Naive B cell (primary cell): Measurements from ENCODE around the gene BHMT2. TPM values are rescaled to one million over a fixed set of nuclear protein-coding genes. Genes with fewer than 3 reads are reported as not detected.

Experiments used
- ATAC-seq, 2 donors: fragments of 150-1000 bp; cut with Tn5 transposase; 2 replicates each; pipeline ENCODE4 v1.10.0; 2021; ENCODE audit warnings: low read depth in 2 of 2, mild to moderate bottlenecking in 2 of 2, moderate library complexity in 2 of 2
- DNase-seq: peaks from one replicate; pipeline ENCODE4 v3.0.0; 2022
- H3K27ac Mint-ChIP-seq, 6 donors: one replicate each; pipeline ENCODE4 v1.8.0; 2020 to 2022; ENCODE audit warnings: mild to moderate bottlenecking in 6 of 6, mixed read lengths in 6 of 6, moderate library complexity in 5 of 6, inconsistent platforms in 2 of 6
- H3K27me3 Mint-ChIP-seq, 3 donors: one replicate each; pipeline ENCODE4 v1.8.0; 2021 to 2022; ENCODE audit warnings: mixed read lengths in 3 of 3, mild to moderate bottlenecking in 1 of 3
- H3K36me3 Mint-ChIP-seq, 2 donors: one replicate each; pipeline ENCODE4 v1.8.0; 2020 to 2022; ENCODE audit warnings: mixed read lengths in 2 of 2, inconsistent platforms in 1 of 2, mild to moderate bottlenecking in 1 of 2
- H3K4me1 Mint-ChIP-seq, 3 donors: one replicate each; pipeline ENCODE4 v1.8.0; 2020 to 2022; ENCODE audit warnings: mixed read lengths in 3 of 3, inconsistent platforms in 1 of 3, mild to moderate bottlenecking in 1 of 3, moderate library complexity in 1 of 3
- H3K4me3 Mint-ChIP-seq, 8 donors: one replicate each; pipeline ENCODE4 v1.8.0; 2020 to 2022; ENCODE audit warnings: mild to moderate bottlenecking in 8 of 8, mixed read lengths in 8 of 8, moderate library complexity in 8 of 8, inconsistent platforms in 2 of 8
- H3K9me3 Mint-ChIP-seq, 7 donors: one replicate each; pipeline ENCODE4 v1.8.0; 2020 to 2022; ENCODE audit warnings: mixed read lengths in 7 of 7, mild to moderate bottlenecking in 5 of 7, inconsistent platforms in 2 of 7, moderate library complexity in 1 of 7
- polyA plus RNA-seq, 6 donors: library from polyadenylated mRNA; unstranded; fragments of 300-500 nt; fragmentation: Illumina TruSeq; gene quantifications; one replicate each; pipeline ENCODE4 v1.2.3, GENCODE V29; 2021; ENCODE audit warnings: low read depth in 6 of 6

BHMT2 gene
- polyA plus RNA-seq, 6 donors from 2014 or later = not detected

DNA sequence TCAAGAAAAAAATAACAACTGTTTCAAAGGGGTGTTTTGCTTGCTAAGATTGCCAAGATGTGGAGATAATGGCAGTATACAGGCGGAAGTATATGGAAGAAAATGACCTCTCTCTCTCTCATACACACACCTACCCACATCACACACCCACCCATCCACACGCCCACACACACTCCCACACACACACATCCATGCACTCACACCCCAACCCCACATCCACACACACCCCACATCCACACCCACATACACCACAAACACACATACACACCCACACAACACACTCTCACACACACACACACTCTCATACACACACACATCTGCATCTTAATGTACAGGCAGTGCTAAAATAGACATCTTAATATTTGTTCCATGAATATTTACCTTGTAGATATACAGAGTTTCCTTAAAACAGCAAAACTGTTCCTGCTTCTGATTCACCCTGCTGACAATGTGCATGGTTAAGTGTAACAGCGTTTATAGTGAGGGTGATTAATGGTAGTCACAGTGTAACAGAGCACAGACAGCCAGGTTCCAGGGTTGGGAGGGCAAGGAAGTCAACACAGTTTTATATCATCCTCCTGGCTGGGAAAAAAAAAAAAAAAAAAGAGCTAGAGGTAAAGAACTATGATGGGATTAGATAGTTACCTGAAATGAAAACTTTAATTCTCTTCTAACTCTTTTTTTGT is 8.3 kb downstream of the BHMT2 start:
- ATAC-seq (no peak), DNase-seq (no peak)
- peak overlapping the region in 1 of 6 donors; percentile 28 for H3K27ac Mint-ChIP-seq
- H3K9me3 Mint-ChIP-seq = peaks cover 0 to 9% (median 0%) of the 10 kb centered on the region in 7 donors
- H3K36me3 Mint-ChIP-seq = no peaks in the 10 kb centered on the region
- H3K27me3 Mint-ChIP-seq = peaks cover under 1 to 19% (median 12%) of the 10 kb centered on the region in 3 donors
- H3K4me3 Mint-ChIP-seq = no peak overlapping the region
- H3K4me1 Mint-ChIP-seq = no peaks in the 10 kb centered on the region

DNA sequence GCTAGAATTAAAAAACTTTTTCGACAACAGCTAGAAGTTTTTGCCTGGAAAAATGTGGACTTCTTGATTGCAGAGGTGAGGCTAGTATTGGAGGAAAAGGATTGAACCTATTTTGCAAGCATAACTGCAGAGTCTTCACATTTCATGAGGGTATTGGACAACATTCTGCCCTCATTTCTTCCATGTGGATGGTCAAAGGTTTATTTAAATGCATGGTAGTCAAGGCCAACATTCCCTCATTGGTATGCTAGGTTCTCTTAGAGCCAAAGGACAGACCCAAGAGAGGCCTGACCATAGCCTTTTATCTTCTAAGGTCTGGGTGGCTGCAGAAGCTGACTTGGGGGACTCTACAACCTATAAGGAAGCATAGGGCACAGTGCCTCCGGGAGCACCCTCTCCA is 11.2 kb downstream of the BHMT2 start:
- H3K27ac Mint-ChIP-seq = no peak overlapping the region
- H3K4me3 Mint-ChIP-seq = no peak overlapping the region
- ATAC-seq (no peak), DNase-seq (no peak)
- peaks cover 0 to 13% (median 8%) of the 10 kb centered on the region in 3 donors for H3K27me3 Mint-ChIP-seq
- H3K4me1 Mint-ChIP-seq = no peaks in the 10 kb centered on the region
- no peaks in the 10 kb centered on the region for H3K36me3 Mint-ChIP-seq
- no peaks in the 10 kb centered on the region for H3K9me3 Mint-ChIP-seq

DNA sequence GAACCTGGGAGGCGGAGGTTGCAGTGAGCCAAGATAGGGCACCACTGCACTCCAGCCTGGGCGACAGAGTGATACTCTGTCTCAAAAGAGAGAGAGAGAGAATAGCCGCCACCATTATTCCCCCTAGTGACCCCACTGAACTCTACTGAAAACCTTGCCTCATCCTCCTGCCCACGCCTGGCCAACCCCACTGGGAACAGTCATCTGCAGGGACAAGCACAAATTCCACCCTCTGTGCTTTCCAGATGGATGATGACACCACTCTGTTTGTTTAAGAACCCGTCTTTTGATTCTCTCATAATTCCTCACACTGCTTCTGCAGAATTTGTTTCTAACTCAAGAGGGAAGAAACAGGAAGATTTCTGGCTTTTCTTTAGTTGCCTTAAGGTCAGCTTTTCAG is 12.2 kb downstream of the BHMT2 start:
- H3K27ac Mint-ChIP-seq = no peak overlapping the region
- no peaks in the 10 kb centered on the region for H3K4me1 Mint-ChIP-seq
- peak overlapping the region in 1 of 8 donors; percentile 37 for H3K4me3 Mint-ChIP-seq
- DNase-seq = no peak
- H3K27me3 Mint-ChIP-seq = peaks cover 0 to 6% (median 4%) of the 10 kb centered on the region in 3 donors
- H3K9me3 Mint-ChIP-seq = no peaks in the 10 kb centered on the region
- H3K36me3 Mint-ChIP-seq = no peaks in the 10 kb centered on the region
- no peak for ATAC-seq

DNA sequence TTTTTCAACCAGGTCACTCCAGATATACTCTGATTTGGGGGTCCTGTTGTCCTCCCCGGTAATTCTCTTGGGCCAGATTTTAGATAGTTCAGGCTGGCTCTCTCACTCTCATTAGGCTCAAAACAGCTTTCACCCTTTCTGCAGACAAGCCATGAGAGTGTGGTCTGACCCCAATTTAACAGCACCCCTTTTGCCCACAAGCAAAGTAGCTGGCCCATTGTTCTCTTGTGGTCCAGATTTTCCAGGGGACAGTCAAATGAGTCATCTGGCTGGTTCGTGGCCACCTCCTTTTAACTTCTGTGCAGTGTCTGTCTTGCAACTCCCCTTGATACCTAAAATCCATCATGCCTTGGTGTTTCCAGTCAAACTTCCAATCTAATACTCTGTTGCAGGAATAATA is 16.5 kb downstream of the BHMT2 start:
- no peak overlapping the region for H3K4me3 Mint-ChIP-seq
- H3K9me3 Mint-ChIP-seq = no peaks in the 10 kb centered on the region
- ATAC-seq (no peak), DNase-seq (no peak)
- H3K36me3 Mint-ChIP-seq = no peaks in the 10 kb centered on the region
- no peak overlapping the region for H3K27ac Mint-ChIP-seq
- H3K4me1 Mint-ChIP-seq = no peaks in the 10 kb centered on the region
- H3K27me3 Mint-ChIP-seq = peaks cover 9 to 19% (median 13%) of the 10 kb centered on the region in 3 donors

DNA sequence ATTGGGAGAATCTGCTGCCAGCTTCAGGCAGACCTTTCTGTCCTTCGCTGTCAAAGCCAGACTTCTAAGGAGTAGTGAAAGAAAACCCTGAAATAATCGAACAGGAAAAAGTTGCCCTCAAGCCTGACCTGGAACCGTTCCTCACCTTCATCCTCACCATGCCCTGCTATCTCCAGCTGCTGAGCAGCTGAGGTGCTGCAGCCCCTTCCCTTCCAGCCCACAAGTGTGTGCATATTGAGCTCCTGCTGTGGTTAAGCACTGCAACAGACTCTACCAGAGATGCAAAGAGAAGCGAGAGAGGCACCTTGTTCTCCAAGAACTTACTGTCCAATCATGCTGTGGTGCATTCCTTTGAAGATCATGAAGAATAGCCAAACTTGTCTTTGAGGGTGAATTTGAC is 18.9 kb downstream of the BHMT2 start:
- ATAC-seq (no peak), DNase-seq (no peak)
- Mint-ChIP-seq H3K9me3 (no peaks in the 10 kb centered on the region), H3K4me1 (no peaks in the 10 kb centered on the region), H3K27ac (no peak overlapping the region), H3K27me3 (peaks cover 10 to 34% (median 13%) of the 10 kb centered on the region in 3 donors), H3K4me3 (no peak overlapping the region), H3K36me3 (no peaks in the 10 kb centered on the region)

DNA sequence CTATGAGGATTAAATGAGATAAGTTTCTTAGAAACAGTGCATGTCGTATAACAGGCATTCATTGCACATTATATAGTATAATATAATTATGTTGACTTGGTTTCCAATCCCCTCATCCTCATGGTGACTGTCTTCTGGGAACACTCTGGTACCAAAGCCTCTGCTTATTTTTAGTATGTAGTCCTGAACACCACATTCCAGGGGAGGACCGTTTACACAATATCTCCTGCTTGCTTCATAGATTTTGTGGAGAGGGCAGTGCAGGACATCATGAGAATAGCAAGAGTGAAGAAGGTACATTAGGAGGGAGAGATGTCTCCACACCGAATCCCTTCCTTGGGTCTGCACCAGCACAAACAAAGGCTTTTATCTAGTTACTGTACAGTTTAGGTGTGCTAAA is 21.5 kb downstream of the BHMT2 start:
- peaks cover 9 to 42% (median 10%) of the 10 kb centered on the region in 3 donors for H3K27me3 Mint-ChIP-seq
- H3K4me1 Mint-ChIP-seq = no peaks in the 10 kb centered on the region
- H3K36me3 Mint-ChIP-seq = peaks cover 0 to 4% of the 10 kb centered on the region in 2 donors
- no peak for ATAC-seq
- no peak overlapping the region for H3K27ac Mint-ChIP-seq
- H3K9me3 Mint-ChIP-seq = peaks cover 0 to 5% (median 0%) of the 10 kb centered on the region in 7 donors
- H3K4me3 Mint-ChIP-seq = no peak overlapping the region
- no peak for DNase-seq

DNA sequence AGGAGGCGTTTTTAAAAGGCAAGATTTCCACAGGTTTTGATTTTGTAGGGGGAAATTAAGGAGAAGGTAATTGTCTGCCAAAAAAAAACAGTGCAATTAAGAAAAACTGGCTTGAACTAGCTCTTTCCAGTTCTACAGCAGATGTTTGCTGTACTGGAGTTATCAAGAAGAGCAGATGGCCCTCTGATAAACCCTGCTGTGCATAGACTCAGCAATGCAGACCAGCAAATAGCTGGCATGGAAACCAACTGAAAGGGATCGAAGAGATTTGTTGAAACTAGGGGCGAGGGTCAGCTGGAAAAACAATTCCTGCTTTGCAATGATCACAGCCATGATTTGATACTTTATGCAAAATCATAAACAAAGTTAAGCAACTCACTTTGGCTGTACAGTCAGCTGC is 24.2 kb downstream of the BHMT2 start:
- peaks cover 0 to 4% of the 10 kb centered on the region in 2 donors for H3K36me3 Mint-ChIP-seq
- H3K9me3 Mint-ChIP-seq = peaks cover 0 to 5% (median 0%) of the 10 kb centered on the region in 7 donors
- H3K4me3 Mint-ChIP-seq = no peak overlapping the region
- no peak overlapping the region for H3K27ac Mint-ChIP-seq
- H3K4me1 Mint-ChIP-seq = no peaks in the 10 kb centered on the region
- H3K27me3 Mint-ChIP-seq = peaks cover 6 to 35% (median 9%) of the 10 kb centered on the region in 3 donors
- ATAC-seq (no peak), DNase-seq (no peak)

DNA sequence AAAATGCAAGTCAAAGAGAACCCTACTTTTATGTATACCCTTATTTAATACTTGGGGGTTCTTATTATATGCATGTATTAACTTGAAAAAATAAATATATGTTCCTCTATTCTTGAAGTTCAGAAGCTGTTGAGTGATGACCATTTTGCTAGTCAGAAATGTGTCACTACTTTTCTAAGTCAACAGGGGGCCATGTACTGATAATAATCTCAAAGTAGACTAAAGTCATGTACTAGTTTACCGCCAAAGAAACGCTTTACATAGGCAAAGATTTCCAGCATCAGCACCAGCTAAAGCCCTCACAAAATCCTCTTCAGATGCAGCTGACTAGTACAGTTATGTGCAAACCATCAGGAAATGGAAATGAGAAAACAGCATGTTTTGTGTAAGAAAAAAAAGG is 36.3 kb downstream of the BHMT2 start:
- H3K9me3 Mint-ChIP-seq = peaks cover 0 to 7% (median 0%) of the 10 kb centered on the region in 7 donors
- H3K27me3 Mint-ChIP-seq = peaks cover 31 to 60% (median 41%) of the 10 kb centered on the region in 3 donors
- peaks cover 0 to 4% (median 0%) of the 10 kb centered on the region in 3 donors for H3K4me1 Mint-ChIP-seq
- ATAC-seq (no peak), DNase-seq (no peak)
- no peaks in the 10 kb centered on the region for H3K36me3 Mint-ChIP-seq
- no peak overlapping the region for H3K27ac Mint-ChIP-seq
- H3K4me3 Mint-ChIP-seq = no peak overlapping the region

DNA sequence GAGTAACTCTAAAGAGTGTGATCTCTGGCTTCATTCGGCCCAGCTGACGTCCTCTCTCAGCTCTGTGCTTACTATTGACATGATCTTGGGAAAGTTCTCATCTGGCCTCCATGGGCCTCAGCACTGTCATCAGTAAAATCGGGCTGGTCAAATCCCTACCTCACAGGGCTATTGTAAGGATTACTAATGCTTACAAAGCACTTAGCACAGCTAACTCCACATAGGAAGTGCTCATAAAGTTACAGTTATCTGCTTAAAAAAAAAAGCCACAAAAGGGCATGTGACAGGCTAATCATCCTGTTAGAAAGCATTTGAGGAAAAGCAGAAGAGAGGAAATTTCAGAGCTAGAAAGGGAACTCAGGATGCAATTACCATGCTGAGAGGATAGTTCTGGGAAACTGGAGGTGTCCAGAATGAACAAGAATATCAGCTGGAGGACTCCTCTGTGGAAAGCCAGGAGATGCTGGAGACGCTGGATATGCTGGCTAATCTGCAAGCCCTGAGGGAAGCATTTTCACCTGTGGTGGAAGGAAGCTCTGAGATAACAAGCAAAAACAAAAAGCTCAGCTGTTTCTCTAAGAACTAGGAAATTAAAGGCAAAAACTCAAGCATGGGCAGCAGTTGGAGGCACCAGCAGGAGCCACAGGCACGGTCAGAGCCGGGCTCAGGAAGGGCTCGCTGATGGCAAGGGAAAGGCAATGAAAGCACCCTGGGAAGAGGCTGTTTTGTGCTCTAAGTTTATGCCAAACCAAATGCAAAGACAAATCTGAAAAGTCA is 37.6 kb downstream of the BHMT2 start:
- no peak for ATAC-seq
- H3K27me3 Mint-ChIP-seq = peaks cover 38 to 65% (median 52%) of the 10 kb centered on the region in 3 donors
- H3K27ac Mint-ChIP-seq = no peak overlapping the region
- no peaks in the 10 kb centered on the region for H3K36me3 Mint-ChIP-seq
- peaks cover 0 to under 1% (median 0%) of the 10 kb centered on the region in 7 donors for H3K9me3 Mint-ChIP-seq
- no peak for DNase-seq
- H3K4me1 Mint-ChIP-seq = peaks cover 0 to 4% (median 2%) of the 10 kb centered on the region in 3 donors
- H3K4me3 Mint-ChIP-seq = no peak overlapping the region

DNA sequence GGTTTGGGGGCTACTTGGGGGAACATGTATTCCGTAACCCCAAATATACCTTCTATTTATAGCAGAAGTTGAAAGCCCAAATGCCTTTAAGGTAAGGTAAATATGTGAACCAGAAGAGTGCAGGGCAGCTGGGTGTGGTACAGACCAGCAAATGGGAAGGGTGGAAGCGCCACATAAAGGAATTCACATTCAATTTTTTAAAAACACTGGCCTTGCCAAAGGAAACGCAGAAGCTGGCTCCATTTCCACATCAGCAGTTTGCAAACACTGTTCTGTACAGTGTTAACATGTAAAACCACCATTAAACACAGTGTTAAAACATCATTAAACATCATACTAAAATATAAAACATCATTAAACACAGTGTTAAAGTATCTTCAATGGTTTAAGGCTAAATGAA is 38.5 kb downstream of the BHMT2 start:
- Mint-ChIP-seq H3K27ac (peak overlapping the region in 1 of 6 donors; percentile 21), H3K36me3 (no peaks in the 10 kb centered on the region), H3K4me1 (peaks cover 0 to 4% (median 2%) of the 10 kb centered on the region in 3 donors), H3K4me3 (no peak overlapping the region), H3K9me3 (no peaks in the 10 kb centered on the region), H3K27me3 (peaks cover 44 to 68% (median 54%) of the 10 kb centered on the region in 3 donors)
- ATAC-seq = no peak
- DNase-seq = no peak

DNA sequence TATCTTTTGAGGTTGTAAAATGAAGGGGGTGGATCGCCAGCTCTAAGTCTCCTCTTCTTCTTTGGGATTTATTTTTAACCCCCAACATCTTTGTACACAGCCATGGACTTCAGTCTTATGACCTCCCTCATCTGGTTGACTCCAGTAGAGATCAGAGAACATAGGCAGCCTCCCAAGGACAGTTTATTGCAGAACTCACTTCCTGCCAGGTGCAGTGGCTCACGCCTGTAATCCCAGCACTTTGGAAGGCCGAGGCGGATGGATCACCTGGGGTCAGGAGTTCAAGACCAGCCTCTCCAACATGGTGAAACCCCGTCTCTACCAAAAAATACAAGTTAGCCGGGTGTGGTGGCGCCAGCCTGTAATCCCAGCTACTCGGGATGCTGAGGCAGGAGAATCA is 39.2 kb downstream of the BHMT2 start:
- no peak overlapping the region for H3K4me3 Mint-ChIP-seq
- H3K4me1 Mint-ChIP-seq = peaks cover 0 to 4% (median 2%) of the 10 kb centered on the region in 3 donors
- H3K27ac Mint-ChIP-seq = no peak overlapping the region
- H3K27me3 Mint-ChIP-seq = peaks cover 49 to 68% (median 54%) of the 10 kb centered on the region in 3 donors
- ATAC-seq (no peak), DNase-seq (no peak)
- no peaks in the 10 kb centered on the region for H3K9me3 Mint-ChIP-seq
- no peaks in the 10 kb centered on the region for H3K36me3 Mint-ChIP-seq

DNA sequence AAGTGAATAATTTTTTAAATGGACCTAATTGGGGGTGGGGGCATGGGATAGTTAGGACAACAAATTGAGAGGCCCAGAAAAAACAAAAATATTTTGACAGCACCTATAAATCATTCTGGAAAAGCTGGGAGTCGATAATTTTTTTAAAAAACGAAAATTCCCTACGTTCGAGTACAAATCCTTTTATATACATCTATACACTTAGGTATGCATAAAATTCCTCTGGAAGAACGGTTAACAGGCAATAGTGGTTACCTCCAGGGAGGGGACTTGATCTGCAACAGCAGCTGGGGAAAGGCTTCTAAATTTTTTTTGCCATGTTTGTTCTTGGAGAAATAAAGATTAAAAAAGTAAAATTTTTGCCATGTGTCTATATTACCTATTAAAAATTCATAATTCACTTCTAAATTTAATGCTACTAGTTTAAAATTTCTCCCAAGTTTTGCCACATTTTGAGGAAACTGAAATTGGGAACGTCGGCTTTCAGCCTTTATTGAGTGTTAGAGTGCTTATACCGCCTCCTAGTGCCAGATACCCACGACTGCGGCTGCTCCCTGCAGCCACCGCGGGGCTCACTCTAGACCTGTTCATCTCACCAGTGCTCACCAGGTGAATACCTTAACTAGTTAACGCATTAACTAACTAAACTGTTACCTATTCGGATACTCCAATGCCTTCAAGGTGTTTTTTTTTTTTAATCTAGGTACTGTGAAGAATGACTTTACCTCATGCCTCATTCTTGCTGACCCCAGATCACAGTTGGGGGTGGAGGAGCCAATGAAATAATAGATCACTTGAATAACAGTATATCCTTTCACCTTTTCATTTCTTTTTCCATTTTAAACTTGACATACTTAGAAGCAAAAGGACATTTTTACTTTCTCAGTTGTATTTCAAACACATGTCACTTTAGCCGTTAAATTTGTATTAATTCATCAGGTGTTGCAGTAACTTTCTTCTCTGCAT is 40.2 kb downstream of the BHMT2 start:
- H3K4me3 Mint-ChIP-seq = no peak overlapping the region
- H3K27ac Mint-ChIP-seq = no peak overlapping the region
- no peaks in the 10 kb centered on the region for H3K36me3 Mint-ChIP-seq
- peak in 1 of 2 donors; percentile 52 for ATAC-seq
- peak; percentile 3 for DNase-seq
- H3K27me3 Mint-ChIP-seq = peaks cover 54 to 62% (median 57%) of the 10 kb centered on the region in 3 donors
- no peaks in the 10 kb centered on the region for H3K9me3 Mint-ChIP-seq
- H3K4me1 Mint-ChIP-seq = peaks cover 0 to 4% (median 2%) of the 10 kb centered on the region in 3 donors

DNA sequence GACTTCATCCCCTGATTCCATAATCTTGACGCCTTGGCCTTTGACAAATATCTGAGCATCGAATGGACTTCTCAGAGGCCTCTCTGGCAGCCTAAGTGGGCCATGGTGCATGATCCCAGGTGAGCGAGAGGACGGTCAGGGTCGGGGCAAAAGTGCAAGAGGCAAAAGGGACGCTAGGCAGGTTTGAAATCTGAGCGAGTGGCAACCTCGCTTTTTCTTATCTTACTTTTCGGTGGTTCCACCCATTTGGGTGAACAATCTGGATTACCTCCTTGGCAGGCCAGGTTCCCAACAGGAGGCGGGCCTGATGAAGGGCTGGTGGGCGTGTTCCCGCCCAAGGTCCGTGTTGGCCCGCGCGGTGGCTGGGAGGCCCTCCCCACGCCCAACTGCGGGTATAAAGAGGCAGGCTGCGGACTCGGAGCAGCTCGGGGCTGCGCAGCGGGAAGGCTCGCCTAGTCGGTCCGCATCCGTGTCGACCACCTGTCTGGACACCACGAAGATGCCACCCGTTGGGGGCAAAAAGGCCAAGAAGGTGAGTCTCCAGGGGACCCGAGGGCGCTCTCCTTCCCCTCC is 41.9 kb downstream of the BHMT2 start, which contains the start of gene BHMT:
Gene BHMT (plus strand): TSS at position 423 of the 573 bp plus-strand sequence. CDS start 77 bp downstream, at position 500.
- no peaks in the 10 kb centered on the region for H3K9me3 Mint-ChIP-seq
- no peaks in the 10 kb centered on the region for H3K36me3 Mint-ChIP-seq
- H3K4me1 Mint-ChIP-seq = peaks cover 0 to 4% (median 2%) of the 10 kb centered on the region in 3 donors
- no peak within 1 kb of the TSS for H3K4me3 Mint-ChIP-seq
- DNase-seq (no peak), ATAC-seq (no peak)
- peaks cover 54 to 66% (median 57%) of the 10 kb centered on the region in 3 donors for H3K27me3 Mint-ChIP-seq
- no peak within 1 kb of the TSS for H3K27ac Mint-ChIP-seq
